DOHH2 (cell line): ENCODE results near the gene SMR3B.

ENCODE experiments used
- H3F3A ChIP-seq: fragments of 200-600 bp; sonication (generic), shearing (Covaris generic); 2 replicates; pipeline ENCODE4 v1.6.0; 2016; ENCODE audit warnings: antibody characterized with exemption, mild to moderate bottlenecking; ENCODE audit not compliant: control insufficient read depth, insufficient read depth
- H3K27ac ChIP-seq: fragments of 200-600 bp; sonication (generic); 2 replicates; pipeline ENCODE4 v1.5.1; 2014; ENCODE audit warnings: low read depth, mild to moderate bottlenecking, low read length, moderate library complexity
- H3K27me3 ChIP-seq: fragments of 200-600 bp; sonication (generic); 2 replicates; pipeline ENCODE4 v1.6.1; 2014; ENCODE audit warnings: mild to moderate bottlenecking, low read length, mixed read lengths; ENCODE audit not compliant: control insufficient read depth
- H3K36me3 ChIP-seq: fragments of 200-600 bp; sonication (generic); 2 replicates; pipeline ENCODE4 v1.6.1; 2014; ENCODE audit warnings: mild to moderate bottlenecking, low read length, moderate library complexity, mixed read lengths; ENCODE audit not compliant: control insufficient read depth
- H3K4me1 ChIP-seq: fragments of 200-600 bp; sonication (generic); 2 replicates; pipeline ENCODE4 v1.6.1; 2014; ENCODE audit warnings: mild to moderate bottlenecking, low read length, mixed read lengths; ENCODE audit not compliant: control insufficient read depth
- H3K4me2 ChIP-seq: fragments of 200-600 bp; sonication (generic); 2 replicates; pipeline ENCODE4 v1.6.0; 2014; ENCODE audit warnings: mild to moderate bottlenecking, low read length, moderate library complexity
- H3K4me3 ChIP-seq: fragments of 200-600 bp; sonication (generic); 2 replicates; pipeline ENCODE4 v1.5.1; 2014; ENCODE audit warnings: mild to moderate bottlenecking, low read length, mixed read lengths
- H3K79me2 ChIP-seq: fragments of 200-600 bp; sonication (generic); 2 replicates; pipeline ENCODE4 v1.6.1; 2014; ENCODE audit warnings: mild to moderate bottlenecking, low read length, mixed read lengths; ENCODE audit not compliant: control insufficient read depth
- H3K9me2 ChIP-seq: fragments of 200-600 bp; sonication (generic); replicated peaks from 2 replicates; pipeline ENCODE4 v1.6.1; 2014; ENCODE audit warnings: mild to moderate bottlenecking, low read length, mixed read lengths; ENCODE audit not compliant: control insufficient read depth
- H3K9me3 ChIP-seq: fragments of 200-600 bp; sonication (generic); 2 replicates; pipeline ENCODE4 v1.6.1; 2014; ENCODE audit warnings: antibody characterized with exemption, low read length, mixed read lengths; ENCODE audit not compliant: control insufficient read depth, insufficient read depth
- H4K20me1 ChIP-seq: fragments of 200-600 bp; sonication (generic); 2 replicates; pipeline ENCODE4 v1.6.0; 2014; ENCODE audit warnings: low read depth, mild to moderate bottlenecking, antibody characterized with exemption, low read length, moderate library complexity; ENCODE audit not compliant: control insufficient read depth, insufficient read depth
- EZH2phosphoT487 ChIP-seq: fragments of 200-600 bp; sonication (generic); IDR thresholded peaks from 2 replicates; pipeline ENCODE4 v1.6.1; 2017; ENCODE audit warnings: borderline replicate concordance, mild to moderate bottlenecking, antibody characterized with exemption, low read length, moderate library complexity, mixed read lengths
- TF ChIP-seq, protein P1 (sequence below): fragments of 200-600 bp; sonication (generic); IDR thresholded peaks from one replicate; pipeline ENCODE4 v1.5.1; 2014; ENCODE audit warnings: antibody characterized with exemption, mild to moderate bottlenecking, low read depth, low read length; ENCODE audit not compliant: poor library complexity, severe bottlenecking

The SMR3B gene

GRCh38 chr4:70397580-70397979 is 14.6 kb downstream of the SMR3B start, which contains the start of gene OPRPN:
TSS of gene OPRPN (plus strand) at chr4:70397940. CDS start at chr4:70399286, 1,346 bp downstream.
- H3K4me3 ChIP-seq = no peak within 1 kb of the TSS
- H3F3A ChIP-seq = peaks cover 7% of the 10 kb centered on the region
- 0 out of 2 replicates have a peak, but pooled peaks cover 3% of the 10 kb centered on the region for H3K36me3 ChIP-seq
- H3K79me2 ChIP-seq = no peaks in the 10 kb centered on the region
- TF ChIP-seq EZH2phosphoT487 = no peak
- TF ChIP-seq, protein P1, sequence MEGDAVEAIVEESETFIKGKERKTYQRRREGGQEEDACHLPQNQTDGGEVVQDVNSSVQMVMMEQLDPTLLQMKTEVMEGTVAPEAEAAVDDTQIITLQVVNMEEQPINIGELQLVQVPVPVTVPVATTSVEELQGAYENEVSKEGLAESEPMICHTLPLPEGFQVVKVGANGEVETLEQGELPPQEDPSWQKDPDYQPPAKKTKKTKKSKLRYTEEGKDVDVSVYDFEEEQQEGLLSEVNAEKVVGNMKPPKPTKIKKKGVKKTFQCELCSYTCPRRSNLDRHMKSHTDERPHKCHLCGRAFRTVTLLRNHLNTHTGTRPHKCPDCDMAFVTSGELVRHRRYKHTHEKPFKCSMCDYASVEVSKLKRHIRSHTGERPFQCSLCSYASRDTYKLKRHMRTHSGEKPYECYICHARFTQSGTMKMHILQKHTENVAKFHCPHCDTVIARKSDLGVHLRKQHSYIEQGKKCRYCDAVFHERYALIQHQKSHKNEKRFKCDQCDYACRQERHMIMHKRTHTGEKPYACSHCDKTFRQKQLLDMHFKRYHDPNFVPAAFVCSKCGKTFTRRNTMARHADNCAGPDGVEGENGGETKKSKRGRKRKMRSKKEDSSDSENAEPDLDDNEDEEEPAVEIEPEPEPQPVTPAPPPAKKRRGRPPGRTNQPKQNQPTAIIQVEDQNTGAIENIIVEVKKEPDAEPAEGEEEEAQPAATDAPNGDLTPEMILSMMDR = no peak
- no peak within 1 kb of the TSS for H3K4me2 ChIP-seq
- no peak within 1 kb of the TSS for H3K27ac ChIP-seq
- 0 out of 2 replicates have a peak, but pooled peaks cover 3% of the 10 kb centered on the region for H3K9me3 ChIP-seq
- H3K27me3 ChIP-seq = no peaks in the 10 kb centered on the region
- peaks cover 54% of the 10 kb centered on the region for H3K4me1 ChIP-seq
- no peaks in the 10 kb centered on the region for H3K9me2 ChIP-seq
- no peaks in the 10 kb centered on the region for H4K20me1 ChIP-seq

DNA sequence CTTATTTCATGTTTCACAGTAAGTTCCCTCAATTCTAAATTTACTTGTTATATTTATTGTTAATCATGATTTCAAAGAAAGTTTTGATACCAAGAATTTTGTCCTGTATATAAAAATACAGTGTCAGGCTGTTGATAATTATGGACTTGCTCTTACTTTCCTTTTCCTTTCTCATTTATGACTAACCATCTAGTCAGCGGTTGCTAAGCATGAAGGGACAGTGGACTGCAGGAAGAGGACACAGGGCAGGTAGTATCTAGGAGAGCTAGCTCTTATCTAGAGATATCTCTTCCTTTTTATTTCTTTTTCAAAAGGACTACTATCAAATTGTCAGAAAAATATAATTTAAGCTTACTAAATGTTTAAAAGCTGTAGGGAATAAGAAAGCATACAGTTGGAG is 16.4 kb downstream of the SMR3B start:
- Histone ChIP-seq H4K20me1 (no peaks in the 10 kb centered on the region), H3K9me2 (no peaks in the 10 kb centered on the region), H3K9me3 (0 out of 2 replicates have a peak, but pooled peaks cover 3% of the 10 kb centered on the region), H3K79me2 (no peaks in the 10 kb centered on the region), H3K4me3 (no peak overlapping the region), H3K4me1 (peaks cover 43% of the 10 kb centered on the region), H3K27ac (no peak overlapping the region), H3K4me2 (no peak overlapping the region), H3K36me3 (0 out of 2 replicates have a peak, but pooled peaks cover 3% of the 10 kb centered on the region), H3F3A (no peaks in the 10 kb centered on the region), H3K27me3 (no peaks in the 10 kb centered on the region)
- no peak for TF ChIP-seq EZH2phosphoT487
- TF ChIP-seq, protein P1 = no peak

DNA sequence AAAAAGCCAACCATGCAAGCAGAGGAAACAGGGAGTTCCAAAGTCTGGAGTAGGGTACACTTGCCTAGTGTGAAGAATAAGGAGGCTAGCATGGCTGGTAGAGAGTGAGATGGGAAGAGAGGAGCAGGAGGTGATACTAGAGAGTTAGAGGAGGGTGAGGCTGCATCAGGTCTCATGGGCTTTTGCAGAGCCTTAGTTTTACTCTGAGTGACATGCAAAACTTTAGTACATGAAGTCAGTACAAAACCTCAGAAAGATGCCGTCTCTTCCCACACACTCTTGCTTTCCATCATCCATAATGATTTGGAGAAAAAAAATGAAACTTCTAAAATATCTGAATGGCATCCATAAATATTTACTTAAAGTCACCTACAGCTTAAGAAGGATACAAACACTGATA is 19.8 kb downstream of the SMR3B start:
- no peak overlapping the region for H3K27ac ChIP-seq
- no peaks in the 10 kb centered on the region for H3K9me2 ChIP-seq
- peaks cover 44% of the 10 kb centered on the region for H3K4me1 ChIP-seq
- no peak overlapping the region for H3K4me2 ChIP-seq
- no peak overlapping the region for H3K4me3 ChIP-seq
- no peaks in the 10 kb centered on the region for H4K20me1 ChIP-seq
- no peaks in the 10 kb centered on the region for H3K27me3 ChIP-seq
- peaks cover 5% of the 10 kb centered on the region; the same call in 1 of the 2 replicates for H3K36me3 ChIP-seq
- TF ChIP-seq EZH2phosphoT487 = no peak
- TF ChIP-seq, protein P1 = no peak
- H3F3A ChIP-seq = no peaks in the 10 kb centered on the region
- H3K9me3 ChIP-seq = 0 out of 2 replicates have a peak, but pooled peaks cover 3% of the 10 kb centered on the region
- H3K79me2 ChIP-seq = no peaks in the 10 kb centered on the region
